Spleen (tissue), 7 donors: ENCODE measurements around the gene FAM120B.

ENCODE experiments used
- CTCF ChIP-seq, 11 experiments: fragments of 200-600 bp in 7 of 11; fragments of 450-650 bp in 4 of 11; sonication (generic) in 4 of 11; IDR thresholded peaks in 8 of 11; conservative IDR thresholded peaks in 3 of 11; 1 replicate in 7 of 11; 2 replicates in 4 of 11; pipeline versions ENCODE4 v1.4.0 to v1.8.0; 2016 to 2021; ENCODE audit warnings: antibody characterized with exemption in 11 of 11, inconsistent platforms in 4 of 11, mild to moderate bottlenecking in 1 of 11
- POLR2A ChIP-seq, 3 donors: fragments of 450-650 bp; IDR thresholded peaks; one replicate each; pipeline ENCODE4 v1.5.1; 2017; ENCODE audit warnings: antibody characterized with exemption in 3 of 3, mild to moderate bottlenecking in 1 of 3
- POLR2AphosphoS5 ChIP-seq, 3 donors: sonication (generic); formaldehyde crosslinking; IDR thresholded peaks; one replicate each; pipeline ENCODE4 v1.5.1; 2017; ENCODE audit warnings: antibody characterized with exemption in 3 of 3
- donor health status: DM: no; HTN: no; CAD: no; lungs with moderate emphysema.
- donor health status: DM: no; HTN: no; CAD: no.
- donor health status: DM: no; HTN: no; CAD: no.

- TF ChIP-seq POLR2AphosphoS5 (IDR thresholded peaks at IDR 0.05) (no peak), CTCF (IDR thresholded peaks at IDR 0.05 in 8 of 11, conservative IDR thresholded peaks at IDR 0.05 in 3 of 11) (no peak), POLR2A (IDR thresholded peaks at IDR 0.05) (no peak)
Measured at GRCh38 chr6:170420791-170421776, 114.5 kb downstream of the FAM120B start.
